ENCODE results near the gene PRKCA. TPM values are rescaled to one million over a fixed set of nuclear protein-coding genes. Genes with fewer than 3 reads are reported as not detected.

The PRKCA gene
- total RNA-seq, 2 donors from 2014 or later = 84.9 to 93.9 TPM

DNA sequence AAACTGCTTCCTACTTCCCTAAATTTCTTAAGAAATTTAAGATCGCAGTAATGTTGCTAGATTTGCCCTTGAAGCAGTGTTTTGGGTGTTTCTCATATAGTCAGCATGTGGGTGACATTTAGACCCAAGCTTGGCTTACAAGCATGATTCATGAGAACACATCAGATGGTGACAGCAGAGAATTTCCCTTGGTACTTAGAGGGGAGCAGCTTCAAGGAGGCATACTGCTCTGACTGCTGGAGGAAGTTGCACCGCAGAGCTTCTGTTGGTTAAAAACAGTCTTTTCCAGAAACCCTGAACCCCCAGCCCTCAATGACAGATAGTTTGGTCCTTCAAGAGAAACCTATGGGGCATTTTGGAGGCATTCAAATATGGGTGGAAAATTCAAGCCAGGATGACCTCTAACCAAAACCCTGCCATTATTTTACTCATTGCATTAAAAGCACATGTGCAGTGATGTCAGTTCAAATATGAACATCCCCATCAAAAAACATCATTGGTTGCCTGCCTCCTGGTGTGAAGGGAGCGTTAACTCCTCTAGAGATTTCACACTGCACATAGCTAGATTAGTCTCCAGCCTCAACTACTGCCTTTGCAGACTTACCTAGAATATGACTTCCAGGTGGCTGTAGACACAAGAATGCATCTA, 331.0 kb downstream of the PRKCA start:
- Mint-ChIP-seq H3K27ac (peak overlapping the region; percentile 8), H3K4me1 (peaks cover 22% of the 10 kb centered on the region), H3K36me3 (ENCODE audit: low read depth) (no peaks in the 10 kb centered on the region), H3K27me3 (no peaks in the 10 kb centered on the region), H3K4me3 (no peak overlapping the region)
- H3K9me3 ChIP-seq (ENCODE audit: control insufficient read depth, low read length, poor library complexity, severe bottlenecking) = no peaks in the 10 kb centered on the region
- no peak for DNase-seq
- ATAC-seq = peak; percentile 79

DNA sequence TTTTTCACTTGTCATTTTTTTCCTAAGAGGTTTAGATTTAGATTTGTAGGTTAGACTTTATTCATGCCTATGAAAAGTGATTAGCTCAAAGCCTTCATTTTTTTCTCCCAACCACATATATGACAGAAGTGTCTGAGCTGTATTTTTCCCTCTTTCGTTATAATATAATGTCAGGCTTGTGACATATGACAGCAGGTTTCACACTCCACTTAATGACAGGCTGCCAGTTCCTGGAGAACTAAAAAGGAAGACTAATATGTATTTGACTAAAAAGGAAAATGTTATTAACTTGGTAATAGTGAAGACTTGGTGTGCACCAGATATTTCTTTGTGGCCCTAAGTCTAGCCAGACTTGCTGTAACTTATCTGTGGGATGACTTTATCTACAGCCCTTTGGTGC, 331.8 kb downstream of the PRKCA start:
- no peak for DNase-seq
- peak overlapping the region; percentile 8 for H3K27ac Mint-ChIP-seq
- H3K27me3 Mint-ChIP-seq = no peaks in the 10 kb centered on the region
- ATAC-seq = no peak
- H3K4me3 Mint-ChIP-seq = no peak overlapping the region
- no peaks in the 10 kb centered on the region for H3K36me3 Mint-ChIP-seq (ENCODE audit: low read depth)
- H3K4me1 Mint-ChIP-seq = peaks cover 22% of the 10 kb centered on the region
- H3K9me3 ChIP-seq (ENCODE audit: control insufficient read depth, low read length, poor library complexity, severe bottlenecking) = no peaks in the 10 kb centered on the region

DNA sequence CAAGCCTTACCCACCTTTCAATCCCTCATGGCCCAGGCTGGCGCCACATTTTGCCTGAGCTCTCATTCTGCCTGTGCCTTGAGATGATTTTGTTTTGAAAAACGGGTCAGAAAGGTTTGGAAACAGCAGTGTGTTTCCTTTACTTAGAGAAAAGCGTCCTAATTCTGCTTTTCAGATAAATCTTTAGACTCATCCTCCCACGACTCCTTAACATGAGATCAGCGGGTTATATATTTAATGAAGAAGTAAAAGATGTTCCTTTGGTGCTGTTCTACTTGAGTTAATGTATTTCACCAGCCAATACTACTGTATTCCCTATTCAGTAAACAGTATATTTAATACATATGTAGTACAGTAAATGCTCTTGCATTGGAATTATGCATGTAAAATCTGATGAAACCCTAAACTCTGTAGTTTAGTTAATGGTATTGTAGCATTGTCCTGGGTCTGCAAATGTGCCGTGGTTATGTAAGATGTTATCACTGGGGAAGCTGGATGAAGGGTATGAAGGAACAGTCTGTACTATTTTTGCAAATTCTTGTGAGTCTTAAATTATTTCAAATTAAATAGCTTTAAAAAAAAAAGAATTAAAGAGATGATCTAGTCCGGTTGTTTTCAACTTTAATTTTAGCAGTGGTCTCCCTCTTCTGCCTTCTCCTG, 333.1 kb downstream of the PRKCA start:
- H3K4me3 Mint-ChIP-seq = no peak overlapping the region

DNA sequence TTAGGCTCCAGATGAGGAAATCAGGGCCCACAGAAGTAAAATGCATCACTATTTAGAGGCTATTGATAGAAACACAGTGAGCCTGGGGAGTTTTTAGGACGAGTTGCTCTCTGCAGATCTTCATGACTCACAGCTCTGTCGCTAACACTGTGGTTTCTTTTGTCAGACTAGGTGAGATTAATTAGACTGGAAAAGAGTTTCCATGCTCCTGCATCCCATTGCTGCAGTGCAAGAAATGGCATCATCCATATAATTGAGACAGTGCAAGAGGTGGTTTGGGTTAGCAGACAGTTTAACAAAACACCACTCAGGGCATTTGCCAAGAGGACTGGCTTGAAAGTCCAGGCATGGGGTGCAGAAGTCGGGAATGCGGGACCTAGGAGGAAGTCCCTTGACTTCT, 333.7 kb downstream of the PRKCA start:
- Mint-ChIP-seq H3K4me1 (peaks cover 22% of the 10 kb centered on the region), H3K27me3 (no peaks in the 10 kb centered on the region), H3K27ac (peak overlapping the region; percentile 37), H3K36me3 (ENCODE audit: low read depth) (peaks cover 2% of the 10 kb centered on the region), H3K4me3 (no peak overlapping the region)
- H3K9me3 ChIP-seq (ENCODE audit: control insufficient read depth, low read length, poor library complexity, severe bottlenecking) = no peaks in the 10 kb centered on the region
- ATAC-seq (no peak), DNase-seq (no peak)

More for the DNA sequence above, 333.1 kb downstream of the PRKCA start:
- Mint-ChIP-seq H3K27me3 (no peaks in the 10 kb centered on the region), H3K27ac (peak overlapping the region; percentile 37), H3K4me1 (peaks cover 22% of the 10 kb centered on the region), H3K36me3 (ENCODE audit: low read depth) (peaks cover 2% of the 10 kb centered on the region)
- H3K9me3 ChIP-seq (ENCODE audit: control insufficient read depth, low read length, poor library complexity, severe bottlenecking) = no peaks in the 10 kb centered on the region
- ATAC-seq (no peak), DNase-seq (no peak)

DNA sequence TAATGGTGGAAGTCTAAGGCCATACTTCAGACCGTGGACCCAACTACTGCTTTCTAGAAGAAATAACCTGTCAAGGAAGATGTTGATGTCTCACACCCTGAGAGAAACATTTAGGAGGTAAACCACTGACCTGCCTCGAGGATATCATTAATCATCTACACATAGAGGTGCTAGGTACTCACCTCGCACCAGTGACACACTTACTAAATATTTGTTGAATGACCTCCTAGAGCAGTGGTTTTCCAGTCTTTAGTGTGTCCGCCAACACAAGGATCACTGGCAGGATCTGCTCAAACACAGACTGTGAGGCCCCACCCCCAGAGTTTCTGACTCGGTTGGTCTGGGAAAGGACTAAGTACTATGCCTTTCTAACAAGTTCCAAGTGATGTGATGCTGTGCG, 335.1 kb downstream of the PRKCA start:
- Mint-ChIP-seq H3K4me1 (peaks cover 22% of the 10 kb centered on the region), H3K27me3 (no peaks in the 10 kb centered on the region), H3K36me3 (ENCODE audit: low read depth) (peaks cover 2% of the 10 kb centered on the region), H3K27ac (no peak overlapping the region), H3K4me3 (no peak overlapping the region)
- no peak for ATAC-seq
- no peaks in the 10 kb centered on the region for H3K9me3 ChIP-seq (ENCODE audit: control insufficient read depth, low read length, poor library complexity, severe bottlenecking)
- no peak for DNase-seq

DNA sequence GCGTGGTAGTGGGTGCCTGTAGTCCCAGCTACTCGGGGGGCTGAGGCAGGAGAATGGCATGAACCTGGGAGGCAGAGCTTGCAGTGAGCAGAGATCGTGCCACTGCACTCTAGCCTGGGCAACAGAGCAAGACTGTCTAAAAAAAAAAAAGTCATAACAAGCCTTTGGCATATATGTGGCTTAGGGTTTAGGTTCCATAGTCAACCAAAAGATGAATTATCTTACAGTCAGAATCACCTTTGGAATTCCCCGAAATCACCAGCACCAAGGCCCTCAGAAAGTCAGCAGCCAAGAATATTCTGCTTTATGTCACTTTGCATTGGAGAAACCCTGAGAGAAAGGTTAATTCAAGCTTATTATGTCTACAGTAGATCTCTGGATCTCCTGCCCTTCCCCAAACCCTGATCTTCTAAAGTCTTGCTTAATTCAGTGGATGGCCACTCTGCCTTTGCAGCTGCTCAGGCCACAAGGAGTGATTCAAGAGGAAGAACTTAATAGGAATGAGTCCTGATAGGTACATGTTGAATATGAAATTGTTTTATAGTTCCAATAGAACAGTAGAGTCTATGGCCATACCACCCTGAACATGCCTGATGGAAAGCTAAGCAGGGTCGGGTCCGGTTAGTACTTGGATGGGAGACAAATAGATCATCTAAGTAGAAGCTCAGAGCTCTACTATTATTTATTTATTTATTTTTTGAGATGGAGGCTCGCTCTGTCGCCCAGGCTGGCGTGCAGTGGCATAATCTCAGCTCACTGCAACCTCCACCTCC, 336.5 kb downstream of the PRKCA start:
- Mint-ChIP-seq H3K4me1 (peaks cover 16% of the 10 kb centered on the region), H3K36me3 (ENCODE audit: low read depth) (peaks cover 2% of the 10 kb centered on the region), H3K27ac (peak overlapping the region; percentile 34), H3K27me3 (no peaks in the 10 kb centered on the region), H3K4me3 (no peak overlapping the region)
- no peaks in the 10 kb centered on the region for H3K9me3 ChIP-seq (ENCODE audit: control insufficient read depth, low read length, poor library complexity, severe bottlenecking)
- ATAC-seq (no peak), DNase-seq (no peak)

DNA sequence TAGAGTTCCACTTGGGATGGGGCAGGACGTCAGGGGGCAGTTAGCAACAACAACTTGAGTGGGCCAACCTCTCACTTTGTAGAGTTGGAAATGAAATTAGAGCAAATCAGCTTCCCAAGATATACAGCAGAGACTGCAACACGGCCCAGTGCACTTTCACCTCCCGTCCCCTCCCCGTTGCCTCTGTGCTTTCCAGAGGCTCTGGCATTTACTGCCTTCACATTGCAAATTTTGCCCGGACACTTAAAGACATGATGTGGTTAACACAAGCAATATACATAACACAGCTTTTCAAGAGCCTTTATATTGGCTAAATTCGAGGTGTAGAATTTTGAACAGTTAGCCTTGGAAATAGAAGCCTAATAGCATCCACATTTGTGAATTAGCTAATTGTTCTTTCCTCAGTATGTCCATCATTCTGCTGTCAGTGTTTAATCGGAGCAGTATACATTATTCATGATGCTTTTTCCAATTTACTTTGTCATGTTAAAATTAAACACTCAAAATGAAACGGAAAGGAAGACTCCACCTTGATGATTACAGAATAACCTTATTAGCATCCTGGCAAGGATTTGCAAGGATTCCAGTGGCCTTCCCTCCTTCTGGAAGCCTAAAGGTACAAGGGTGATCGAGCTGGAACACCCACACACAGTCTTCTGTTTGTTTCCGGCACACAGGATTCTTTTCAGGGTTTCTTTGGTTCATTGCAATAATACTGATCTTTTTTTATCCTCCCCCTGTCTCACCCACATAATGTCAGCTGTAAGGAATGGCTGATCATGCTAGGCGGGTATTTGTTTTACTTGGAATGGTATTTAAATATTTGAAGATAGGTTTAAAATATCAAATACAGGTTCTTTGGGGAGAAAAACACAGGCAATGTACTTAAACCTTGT, 341.6 kb downstream of the PRKCA start:
- ATAC-seq (no peak), DNase-seq (no peak)
- peaks cover 5% of the 10 kb centered on the region for H3K36me3 Mint-ChIP-seq (ENCODE audit: low read depth)
- peaks cover 9% of the 10 kb centered on the region for H3K4me1 Mint-ChIP-seq
- H3K9me3 ChIP-seq (ENCODE audit: control insufficient read depth, low read length, poor library complexity, severe bottlenecking) = no peaks in the 10 kb centered on the region
- no peak overlapping the region for H3K4me3 Mint-ChIP-seq
- no peak overlapping the region for H3K27ac Mint-ChIP-seq
- no peaks in the 10 kb centered on the region for H3K27me3 Mint-ChIP-seq

DNA sequence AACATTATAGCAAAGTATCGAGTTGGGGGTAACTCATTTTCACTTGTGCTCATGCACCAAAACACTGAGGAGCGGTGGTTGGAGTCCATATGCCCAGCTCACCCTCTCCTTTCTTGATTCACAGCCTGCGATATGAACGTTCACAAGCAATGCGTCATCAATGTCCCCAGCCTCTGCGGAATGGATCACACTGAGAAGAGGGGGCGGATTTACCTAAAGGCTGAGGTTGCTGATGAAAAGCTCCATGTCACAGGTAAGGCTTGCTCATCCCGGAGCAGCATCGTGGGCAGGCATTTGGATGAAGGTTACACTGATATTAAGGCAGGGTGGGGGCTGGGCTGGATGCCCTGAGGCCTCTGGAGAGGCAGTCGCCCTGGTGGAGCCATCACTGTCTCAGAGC, 342.8 kb downstream of the PRKCA start:
- no peak overlapping the region for H3K4me3 Mint-ChIP-seq
- H3K36me3 Mint-ChIP-seq (ENCODE audit: low read depth) = peaks cover 7% of the 10 kb centered on the region
- no peak for DNase-seq
- ATAC-seq = no peak
- no peaks in the 10 kb centered on the region for H3K27me3 Mint-ChIP-seq
- H3K4me1 Mint-ChIP-seq = peaks cover 19% of the 10 kb centered on the region
- H3K9me3 ChIP-seq (ENCODE audit: control insufficient read depth, low read length, poor library complexity, severe bottlenecking) = no peaks in the 10 kb centered on the region
- H3K27ac Mint-ChIP-seq = no peak overlapping the region

DNA sequence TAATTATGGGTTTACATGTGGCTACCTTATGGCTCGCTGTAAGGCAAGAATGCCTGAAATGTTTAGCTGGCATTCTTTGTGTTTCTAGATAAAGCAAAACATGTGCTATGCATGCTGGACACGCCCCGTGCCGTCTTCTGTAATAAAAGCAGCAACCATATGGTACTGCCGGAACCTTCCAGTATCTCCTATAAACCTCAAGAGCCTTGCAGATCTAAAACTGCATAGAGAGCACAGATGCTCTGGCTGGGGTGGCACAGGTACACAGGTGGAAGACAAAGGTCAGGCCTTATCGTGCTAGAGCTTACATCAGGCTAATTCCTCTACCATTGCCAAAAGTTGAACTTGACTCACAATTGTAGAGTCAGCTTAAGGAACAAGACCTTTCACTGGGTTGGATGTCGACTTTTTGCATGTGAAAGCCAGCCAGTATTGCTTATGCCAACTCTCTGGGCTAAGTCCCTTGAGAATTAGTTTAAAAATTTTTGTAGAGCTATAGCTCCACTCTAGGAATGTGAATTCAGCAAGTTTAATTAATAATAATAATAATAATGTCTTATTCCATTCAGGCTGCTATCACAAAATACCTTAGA, 345.1 kb downstream of the PRKCA start:
- H3K9me3 ChIP-seq (ENCODE audit: control insufficient read depth, low read length, poor library complexity, severe bottlenecking) = no peaks in the 10 kb centered on the region
- DNase-seq (no peak), ATAC-seq (no peak)
- no peaks in the 10 kb centered on the region for H3K27me3 Mint-ChIP-seq
- H3K36me3 Mint-ChIP-seq (ENCODE audit: low read depth) = peaks cover 11% of the 10 kb centered on the region
- H3K4me3 Mint-ChIP-seq = no peak overlapping the region
- peak overlapping the region; percentile 39 for H3K27ac Mint-ChIP-seq
- H3K4me1 Mint-ChIP-seq = peaks cover 26% of the 10 kb centered on the region

DNA sequence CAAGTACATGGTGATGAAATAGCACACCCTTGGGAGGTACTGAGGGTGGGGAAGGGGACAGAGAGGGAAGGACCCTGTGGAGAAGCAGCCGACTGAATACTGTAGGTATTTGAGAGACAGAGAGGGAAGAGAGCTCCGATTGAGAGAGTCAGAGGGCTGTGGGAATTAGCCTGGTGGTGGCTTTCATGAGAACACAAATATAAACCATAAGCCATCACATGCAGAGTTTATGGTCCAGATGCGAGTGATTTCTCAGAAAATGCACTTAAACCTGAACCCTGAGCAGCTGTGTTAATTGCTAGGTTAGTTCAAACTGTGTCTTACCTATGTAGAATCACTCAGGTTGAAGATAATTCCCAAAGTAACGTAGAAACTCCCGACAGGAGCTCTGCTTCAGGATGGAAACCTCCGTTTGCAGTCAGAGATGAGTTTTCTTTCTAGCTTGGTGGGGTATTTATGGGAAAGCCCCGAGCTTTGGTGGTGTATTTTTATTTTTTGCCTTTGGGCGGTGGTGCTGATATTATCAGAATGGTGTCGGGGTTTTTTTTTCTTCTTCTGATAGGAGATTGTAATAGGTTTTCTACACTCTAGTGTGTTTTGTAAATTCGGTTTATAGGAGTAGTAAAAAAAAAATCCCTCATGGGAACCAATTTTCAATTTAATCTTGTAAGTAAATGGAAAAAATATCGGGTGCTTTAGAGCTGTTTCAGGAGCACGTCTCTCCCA, 347.6 kb downstream of the PRKCA start:
- Mint-ChIP-seq H3K4me1 (peaks cover 29% of the 10 kb centered on the region), H3K36me3 (ENCODE audit: low read depth) (peaks cover 11% of the 10 kb centered on the region), H3K4me3 (peak overlapping the region; percentile 78), H3K27ac (peak overlapping the region; percentile 96), H3K27me3 (no peaks in the 10 kb centered on the region)
- ATAC-seq = peak; percentile 82
- no peaks in the 10 kb centered on the region for H3K9me3 ChIP-seq (ENCODE audit: control insufficient read depth, low read length, poor library complexity, severe bottlenecking)
- no peak for DNase-seq

DNA sequence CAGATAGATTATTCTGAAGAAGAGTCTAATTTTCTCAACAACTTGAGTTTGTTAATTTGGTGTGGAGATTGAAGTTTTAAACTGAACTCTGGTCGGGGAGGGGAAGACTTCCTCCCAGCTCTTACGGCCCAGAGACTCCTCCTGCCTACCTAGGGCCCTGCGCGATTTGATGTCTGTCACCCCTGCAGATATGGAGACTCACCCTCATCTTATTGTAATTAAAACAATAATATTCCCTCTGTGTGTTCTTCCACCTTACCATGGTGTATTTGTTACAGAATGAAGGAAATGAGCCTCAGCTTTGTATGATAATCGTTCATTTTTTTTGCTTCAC, 348.1 kb downstream of the PRKCA start:
- Mint-ChIP-seq H3K27me3 (no peaks in the 10 kb centered on the region), H3K36me3 (ENCODE audit: low read depth) (peaks cover 11% of the 10 kb centered on the region), H3K4me1 (peaks cover 32% of the 10 kb centered on the region), H3K4me3 (peak overlapping the region; percentile 78), H3K27ac (peak overlapping the region; percentile 96)
- no peaks in the 10 kb centered on the region for H3K9me3 ChIP-seq (ENCODE audit: control insufficient read depth, low read length, poor library complexity, severe bottlenecking)
- DNase-seq (no peak), ATAC-seq (peak; percentile 38)

DNA sequence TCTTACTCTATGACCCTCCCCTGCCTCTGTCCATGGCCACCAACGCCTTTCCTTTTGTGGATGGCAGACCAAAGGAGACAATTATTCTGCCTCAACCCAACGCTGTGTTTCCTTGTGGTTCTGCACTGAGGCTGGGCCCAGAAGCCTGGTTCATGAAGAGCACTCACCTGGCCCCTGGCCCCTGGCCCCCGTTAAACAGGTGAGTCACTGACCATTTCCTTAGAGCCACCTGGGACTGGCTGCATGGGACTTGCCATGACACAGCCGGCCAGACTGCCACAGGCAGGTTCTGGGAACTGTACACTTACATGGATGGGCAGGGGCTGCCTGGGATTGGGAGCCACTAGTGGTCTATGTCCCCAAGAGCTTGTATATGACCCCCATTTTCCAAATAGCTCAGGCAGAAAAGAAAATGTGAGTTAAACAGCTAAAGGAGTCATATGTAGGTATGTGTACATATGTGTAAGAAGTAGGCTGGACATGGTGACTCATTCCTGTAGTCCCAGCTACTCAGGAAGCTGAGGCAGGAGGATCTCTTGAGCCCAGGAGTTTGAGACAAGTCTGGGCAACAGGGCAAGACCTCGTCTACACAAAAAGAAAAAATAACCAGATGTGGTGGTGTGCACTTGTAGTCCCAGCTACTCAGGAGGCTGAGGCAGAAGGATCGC, 350.6 kb downstream of the PRKCA start:
- ATAC-seq (no peak), DNase-seq (no peak)
- H3K36me3 Mint-ChIP-seq (ENCODE audit: low read depth) = peaks cover 13% of the 10 kb centered on the region
- no peak overlapping the region for H3K27ac Mint-ChIP-seq
- H3K4me3 Mint-ChIP-seq = no peak overlapping the region
- H3K27me3 Mint-ChIP-seq = no peaks in the 10 kb centered on the region
- no peaks in the 10 kb centered on the region for H3K9me3 ChIP-seq (ENCODE audit: control insufficient read depth, low read length, poor library complexity, severe bottlenecking)
- peaks cover 35% of the 10 kb centered on the region for H3K4me1 Mint-ChIP-seq

Data from T-helper 17 cell (primary cell).